T47D (cell line): ENCODE measurements around the gene GPAT2.
"Not testable (repeated sequence)": the region's sequence is repeated elsewhere in the genome, so short reads cannot be mapped to it uniquely, and the experiment has no call there.

Experiments
- DNase-seq, 2 experiments: peaks; one replicate each; pipeline versions ENCODE4 v3.0.0 to v3.0.0-alpha.2; 2011 to 2012; ENCODE audit warnings: low read depth in 1 of 2, low spot score in 1 of 2
- JUND ChIP-seq: IDR thresholded peaks from 2 replicates; pipeline ENCODE4 v1.6.1; 2012; ENCODE audit warnings: low read depth
- in situ Hi-C: cut with HindIII; loops from 2 replicates; pipeline ENCODE4 v1.10.0; 2016; ENCODE audit warnings: low sequenced_read_pairs, low pct_unique_long_range_greater_than_20kb

The GPAT2 gene

GRCh38 chr2:96034792-96035191 lies at the start of gene GPAT2:
Gene GPAT2 (minus strand): TSS chr2:96034916. CDS start chr2:96032359, 2,557 bp downstream.
- in situ Hi-C loops, DNase-seq: not testable (repeated sequence)

DNA sequence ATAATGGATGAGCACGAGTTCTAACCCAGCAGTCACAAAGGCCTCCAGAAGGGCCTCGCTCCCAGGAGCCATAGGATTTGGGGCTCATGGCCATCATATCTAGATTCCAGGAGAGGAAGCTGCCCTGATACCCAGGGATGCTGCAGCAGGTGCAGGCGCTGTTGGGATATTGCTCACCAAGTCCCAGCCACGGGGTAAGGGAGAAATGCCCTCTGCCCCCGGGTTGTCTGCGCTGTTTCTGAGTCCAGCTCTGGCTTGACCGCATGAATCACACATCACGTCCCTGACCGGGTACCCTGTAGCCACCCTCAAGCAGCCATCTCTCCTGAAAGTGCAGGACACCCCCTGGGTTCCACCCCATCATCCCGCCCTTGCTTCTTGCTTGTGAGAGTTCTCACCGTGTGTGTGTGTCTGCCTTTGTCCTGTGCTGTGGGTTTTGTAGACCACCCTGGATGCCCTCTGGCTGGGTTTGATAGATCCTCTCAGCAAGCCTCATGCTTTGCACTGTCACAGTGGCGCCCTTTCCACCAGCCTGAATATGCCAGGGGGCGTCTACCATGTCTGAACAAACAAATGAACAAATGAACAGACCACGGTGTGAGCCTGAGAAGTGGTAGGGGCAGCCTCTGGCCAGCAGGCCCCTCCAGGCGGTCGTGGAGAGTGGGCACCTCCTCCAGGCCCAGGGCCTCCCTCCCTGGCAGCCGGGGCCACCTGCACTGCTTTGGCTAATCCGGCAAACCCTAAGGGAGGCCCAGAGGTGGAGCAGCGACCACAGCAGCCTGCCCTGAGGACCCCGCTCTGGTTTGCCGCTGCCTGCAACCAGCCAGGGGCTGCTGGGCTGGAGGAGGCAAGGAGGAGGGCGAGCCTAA lies 49.5 kb upstream of the GPAT2 start:
- TF ChIP-seq JUND, result no peak
- in situ Hi-C loops, result no loop called here

GRCh38 chr2:96083064-96083939 lies 48.6 kb upstream of the GPAT2 start:
- in situ Hi-C loops, result no loop called here
- no peak for TF ChIP-seq JUND
- DNase-seq, result no peak

More for the DNA sequence above, 49.5 kb upstream of the GPAT2 start:
- DNase-seq, result no peak

GRCh38 chr2:96082211-96083063 lies 47.7 kb upstream of the GPAT2 start:
- no peak for TF ChIP-seq JUND
- no peak for DNase-seq
- in situ Hi-C loops, result no loop called here

- DNase-seq, result no peak
- TF ChIP-seq JUND, result no peak
- in situ Hi-C loops, result no loop called here
Observed at GRCh38 chr2:96081042-96081441, 46.3 kb upstream of the GPAT2 start.

- in situ Hi-C loops, result no loop called here
- DNase-seq, result no peak
- TF ChIP-seq JUND, result no peak
Observed at GRCh38 chr2:96075199-96075771, 40.6 kb upstream of the GPAT2 start.

GRCh38 chr2:96074156-96074555 lies 39.4 kb upstream of the GPAT2 start:
- TF ChIP-seq JUND, result no peak
- DNase-seq, result no peak
- in situ Hi-C loops, result no loop called here

GRCh38 chr2:96073170-96073775 lies 38.6 kb upstream of the GPAT2 start:
- TF ChIP-seq JUND, result no peak
- no peak for DNase-seq
- in situ Hi-C loops, result no loop called here

GRCh38 chr2:96072746-96073145 lies 38.0 kb upstream of the GPAT2 start:
- in situ Hi-C loops, result no loop called here
- DNase-seq, result no peak
- no peak for TF ChIP-seq JUND

- DNase-seq, in situ Hi-C loops: not testable (repeated sequence)
Observed at GRCh38 chr2:96071977-96072491, 37.3 kb upstream of the GPAT2 start.

DNA sequence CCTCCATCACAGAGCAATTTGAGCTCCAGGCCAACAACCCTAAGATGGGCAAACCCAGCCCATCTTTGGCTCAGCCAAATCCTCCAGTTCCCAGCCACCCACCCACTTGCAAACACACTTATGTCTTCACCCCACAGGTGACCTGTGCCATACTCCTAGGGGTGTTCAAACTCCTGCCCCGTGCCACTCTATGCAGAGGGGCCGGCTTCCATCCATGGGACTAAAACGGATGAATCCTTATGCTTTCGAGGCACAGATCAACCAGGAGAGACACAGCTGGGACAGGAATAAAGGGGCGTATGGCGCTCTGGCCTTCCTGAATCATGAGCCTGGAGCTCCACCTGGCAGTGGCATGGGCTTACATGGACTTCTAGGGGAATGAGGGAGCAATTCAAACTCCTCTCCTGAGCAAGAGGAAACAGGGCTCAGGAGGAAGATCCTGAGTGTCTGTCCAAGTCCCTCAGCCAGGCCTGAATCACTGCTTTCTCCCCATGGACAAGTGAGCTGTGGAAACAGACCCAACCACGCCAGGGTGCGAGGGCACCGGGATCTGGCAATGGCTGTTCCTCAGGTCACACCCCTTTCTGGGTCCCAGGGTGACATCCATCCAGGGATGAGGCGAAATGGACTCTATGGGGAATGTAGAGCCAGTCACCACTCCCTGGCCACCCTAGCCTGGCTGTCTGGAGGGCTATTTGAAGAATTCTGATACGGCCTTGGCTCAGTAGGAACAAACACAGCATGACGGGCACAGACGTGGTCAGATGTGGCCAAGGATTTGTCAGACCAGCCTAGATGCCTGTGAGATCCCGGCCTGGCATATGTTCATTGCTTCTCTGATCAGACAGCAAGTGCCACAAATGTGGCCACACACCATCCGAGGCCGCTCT lies 36.6 kb upstream of the GPAT2 start:
- DNase-seq, in situ Hi-C loops: not testable (repeated sequence)

- in situ Hi-C loops, DNase-seq: not testable (repeated sequence)
Observed at GRCh38 chr2:96070351-96070750, 35.6 kb upstream of the GPAT2 start.

DNA sequence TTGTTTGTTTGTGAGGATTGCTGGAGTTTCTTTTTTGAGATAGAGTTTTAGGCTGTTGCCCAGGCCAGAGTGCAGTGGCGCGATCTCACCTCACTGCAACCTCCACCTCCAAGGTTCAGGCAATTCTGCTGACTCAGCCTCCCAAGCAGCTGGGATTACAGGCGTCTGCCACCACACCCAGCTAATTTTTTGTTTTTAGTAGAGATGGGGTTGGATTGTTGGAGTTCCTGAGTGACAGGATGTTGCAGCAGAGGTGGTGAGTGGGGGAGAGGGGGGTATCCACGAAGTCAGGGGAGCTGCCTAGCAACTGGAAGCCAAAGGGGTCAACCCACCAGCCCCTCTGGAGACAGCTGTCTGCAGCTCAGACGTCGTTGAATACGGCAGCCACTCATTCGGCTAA lies 35.2 kb upstream of the GPAT2 start:
- in situ Hi-C loops, DNase-seq: not testable (repeated sequence)

DNA sequence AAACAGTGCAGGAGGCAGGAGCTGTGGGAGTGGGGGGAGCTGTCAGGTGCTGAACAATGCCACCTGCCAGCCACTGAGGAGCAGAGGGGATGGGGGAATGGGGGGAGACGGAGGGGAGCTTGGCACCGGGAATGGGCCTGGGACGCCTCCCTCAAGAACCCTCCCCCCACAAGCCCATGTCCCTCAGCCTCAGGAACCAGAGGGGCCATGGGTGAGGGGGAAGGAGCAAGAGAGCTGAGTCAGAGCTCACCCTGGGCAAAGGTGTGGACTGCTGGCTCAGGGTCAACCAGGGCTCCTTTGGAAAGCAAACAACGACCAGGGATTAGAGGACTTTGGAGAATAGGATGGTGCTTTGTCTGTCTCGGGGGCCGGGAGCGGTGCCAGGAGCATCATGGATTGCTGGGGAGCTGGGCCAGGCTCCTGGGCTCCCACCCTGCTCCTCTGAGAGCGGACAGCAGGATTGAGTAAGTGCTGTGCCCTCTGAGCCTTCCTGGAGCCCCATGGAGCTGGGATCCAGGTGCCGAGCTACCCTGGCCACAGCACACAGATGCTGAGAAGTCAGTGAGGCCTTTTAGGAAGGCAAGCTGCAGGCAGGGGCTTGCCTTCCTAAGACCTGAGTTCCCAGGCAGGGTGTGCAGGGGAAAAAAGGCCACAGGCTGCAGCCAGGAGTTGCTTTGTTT lies 33.3 kb upstream of the GPAT2 start:
- DNase-seq, in situ Hi-C loops: not testable (repeated sequence)
